HG02852 (cell line): ENCODE measurements around the gene NOL8.

Experiments
- ATAC-seq: cut with Tn5 transposase; IDR thresholded peaks from one replicate; pipeline ENCODE4 v1.9.1; 2021; ENCODE audit warnings: mild to moderate bottlenecking, moderate library complexity; ENCODE audit not compliant: unreplicated experiment

Gene NOL8

GRCh38 chr9:92312887-92313623, 12.1 kb downstream of the NOL8 start:
- no peak for ATAC-seq

- ATAC-seq, result no peak
Measured at GRCh38 chr9:92310562-92310961, 14.6 kb downstream of the NOL8 start.

- ATAC-seq, result no peak
Measured at GRCh38 chr9:92308893-92309292, 16.3 kb downstream of the NOL8 start.

- no peak for ATAC-seq
Measured at GRCh38 chr9:92300936-92301335, 24.2 kb downstream of the NOL8 start.

- ATAC-seq, result no peak
Measured at GRCh38 chr9:92299116-92299515, 26.0 kb downstream of the NOL8 start.

GRCh38 chr9:92298036-92298435, 27.1 kb downstream of the NOL8 start:
- no peak for ATAC-seq

- no peak for ATAC-seq
Measured at GRCh38 chr9:92297611-92298010, 27.5 kb downstream of the NOL8 start.

GRCh38 chr9:92295827-92296258, 29.3 kb downstream of the NOL8 start:
- ATAC-seq, result no peak

- ATAC-seq, result no peak
Measured at GRCh38 chr9:92295240-92295790, 29.8 kb downstream of the NOL8 start.

GRCh38 chr9:92294297-92294676, 30.9 kb downstream of the NOL8 start:
- no peak for ATAC-seq

- ATAC-seq, result peak; percentile 94
Measured at GRCh38 chr9:92293452-92294296, 31.5 kb downstream of the NOL8 start, which contains the start of gene IARS1. TSS of gene IARS1 (minus strand) at chr9:92293697. CDS start at chr9:92289419, 4,278 bp downstream.

- no peak for ATAC-seq
Measured at GRCh38 chr9:92293075-92293354, 32.1 kb downstream of the NOL8 start.

GRCh38 chr9:92292338-92293074, 32.6 kb downstream of the NOL8 start:
- no peak for ATAC-seq

GRCh38 chr9:92291577-92291976, 33.6 kb downstream of the NOL8 start:
- ATAC-seq, result no peak

GRCh38 chr9:92290785-92291429, 34.2 kb downstream of the NOL8 start:
- ATAC-seq, result no peak

- ATAC-seq, result no peak
Measured at GRCh38 chr9:92289708-92290390, 35.3 kb downstream of the NOL8 start.

GRCh38 chr9:92279302-92279701, 45.8 kb downstream of the NOL8 start:
- no peak for ATAC-seq

GRCh38 chr9:92278110-92278509, 47.0 kb downstream of the NOL8 start:
- ATAC-seq, result no peak

GRCh38 chr9:92276331-92277032, 48.7 kb downstream of the NOL8 start:
- no peak for ATAC-seq

- no peak for ATAC-seq
Measured at GRCh38 chr9:92275541-92275940, 49.6 kb downstream of the NOL8 start.
